Spleen (tissue), 11 donors: ENCODE measurements around the gene TBCD. TPM values are rescaled to one million over a fixed set of nuclear protein-coding genes. Genes with fewer than 3 reads are reported as not detected.
A peak's percentile ranks its signal among the peaks of the same experiment; 100 is the strongest.

ENCODE experiments used
- DNase-seq: peaks from one replicate; pipeline ENCODE4 v3.0.0-alpha.2; 2020
- H3K27ac ChIP-seq, 8 donors: fragments of 200-600 bp; sonication (generic) in 7 of 8; 1 replicate in 4 of 8; 2 replicates in 4 of 8; pipeline versions ENCODE4 v1.5.0 to v1.8.0; 2016 to 2021; ENCODE audit warnings: inconsistent platforms in 4 of 8, mild to moderate bottlenecking in 4 of 8, moderate library complexity in 1 of 8
- H3K27me3 ChIP-seq, 7 donors: fragments of 200-600 bp; sonication (generic) in 6 of 7; replicated peaks in 1 of 7; 1 replicate in 4 of 7; 2 replicates in 3 of 7; pipeline versions ENCODE4 v1.5.0 to v1.8.0; 2016 to 2021; ENCODE audit warnings: inconsistent platforms in 3 of 7, mild to moderate bottlenecking in 1 of 7
- H3K36me3 ChIP-seq, 6 donors: fragments of 200-600 bp; sonication (generic) in 5 of 6; 1 replicate in 4 of 6; 2 replicates in 2 of 6; pipeline versions ENCODE4 v1.5.0 to v1.8.0; 2016 to 2021; ENCODE audit warnings: inconsistent platforms in 2 of 6
- H3K4me1 ChIP-seq, 6 donors: fragments of 200-600 bp; sonication (generic) in 5 of 6; 1 replicate in 3 of 6; 2 replicates in 3 of 6; pipeline versions ENCODE4 v1.5.0 to v1.8.0; 2016 to 2021; ENCODE audit warnings: inconsistent platforms in 3 of 6
- H3K4me3 ChIP-seq, 8 donors: fragments of 200-600 bp; sonication (generic) in 7 of 8; 1 replicate in 4 of 8; 2 replicates in 4 of 8; pipeline versions ENCODE4 v1.5.0 to v1.8.0; 2016 to 2021; ENCODE audit warnings: inconsistent platforms in 4 of 8, mild to moderate bottlenecking in 4 of 8, moderate library complexity in 2 of 8
- H3K9me3 ChIP-seq, 8 donors: fragments of 200-600 bp; sonication (generic) in 7 of 8; 1 replicate in 4 of 8; 2 replicates in 4 of 8; pipeline versions ENCODE4 v1.5.0 to v1.8.0; 2016 to 2021; ENCODE audit warnings: inconsistent platforms in 4 of 8
- POLR2A ChIP-seq, 3 donors: fragments of 450-650 bp; IDR thresholded peaks; one replicate each; pipeline ENCODE4 v1.5.1; 2017; ENCODE audit warnings: antibody characterized with exemption in 3 of 3, mild to moderate bottlenecking in 1 of 3
- POLR2AphosphoS5 ChIP-seq, 3 donors: sonication (generic); formaldehyde crosslinking; IDR thresholded peaks; one replicate each; pipeline ENCODE4 v1.5.1; 2017; ENCODE audit warnings: antibody characterized with exemption in 3 of 3
- WGBS, 5 donors: extraction: QIAGEN DNeasy Blood & Tissue Kit in 3 of 5; methylation state at CpG; one replicate each; pipeline versions ENCODE4 v1.1.5 to v1.1.7; 2013 to 2018; 5-methylcytosine and 5-hydroxymethylcytosine counted together
- intact Hi-C: fragments of 100-400 bp; cut with DNase I; formaldehyde crosslinking; loops from one replicate; pipeline ENCODE4 v1.15.0; 2023; ENCODE audit warnings: low total_unique reads
- polyA plus RNA-seq, 3 donors: library from polyadenylated mRNA; stranded (reverse); fragments of 200-250 nt; gene quantifications; one replicate each; pipeline ENCODE4 v1.2.1, GENCODE V29; 2013
- total RNA-seq, 7 donors: library from RNA; depleted of rRNA in 3 of 7; stranded (reverse); fragments of >200 nt in 3 of 7; fragmentation: NEBNext Ultra II Directional in 4 of 7; extraction: Animal tissue kit (Norgen Biotek cat#: 25700) in 4 of 7; gene quantifications; one replicate each; pipeline versions ENCODE4 v1.1.0 to v1.2.1, GENCODE V29; 2016 to 2021
- TF ChIP-seq, protein P1 (sequence below), 11 experiments: fragments of 200-600 bp in 7 of 11; fragments of 450-650 bp in 4 of 11; sonication (generic) in 4 of 11; IDR thresholded peaks in 8 of 11; conservative IDR thresholded peaks in 3 of 11; 1 replicate in 7 of 11; 2 replicates in 4 of 11; pipeline versions ENCODE4 v1.4.0 to v1.8.0; 2016 to 2021; ENCODE audit warnings: antibody characterized with exemption in 11 of 11, inconsistent platforms in 4 of 11, mild to moderate bottlenecking in 1 of 11
- donor health status: healthy with polysubstance abuse.
- donor health status: DM: no; HTN: no; CAD: no; lungs with moderate emphysema.
- donor health status: DM: no; HTN: no; CAD: no.
- donor health status: Bipolar disorder and iron deficiency.
- donor health status: healthy.
- donor health status: DM: no; HTN: no; CAD: no.
- donor health status: DM: yes; HTN: yes; CAD: no.

Gene TBCD
- total and polyA plus RNA-seq, 10 donors: 55.6 to 207 (median 108) TPM

DNA sequence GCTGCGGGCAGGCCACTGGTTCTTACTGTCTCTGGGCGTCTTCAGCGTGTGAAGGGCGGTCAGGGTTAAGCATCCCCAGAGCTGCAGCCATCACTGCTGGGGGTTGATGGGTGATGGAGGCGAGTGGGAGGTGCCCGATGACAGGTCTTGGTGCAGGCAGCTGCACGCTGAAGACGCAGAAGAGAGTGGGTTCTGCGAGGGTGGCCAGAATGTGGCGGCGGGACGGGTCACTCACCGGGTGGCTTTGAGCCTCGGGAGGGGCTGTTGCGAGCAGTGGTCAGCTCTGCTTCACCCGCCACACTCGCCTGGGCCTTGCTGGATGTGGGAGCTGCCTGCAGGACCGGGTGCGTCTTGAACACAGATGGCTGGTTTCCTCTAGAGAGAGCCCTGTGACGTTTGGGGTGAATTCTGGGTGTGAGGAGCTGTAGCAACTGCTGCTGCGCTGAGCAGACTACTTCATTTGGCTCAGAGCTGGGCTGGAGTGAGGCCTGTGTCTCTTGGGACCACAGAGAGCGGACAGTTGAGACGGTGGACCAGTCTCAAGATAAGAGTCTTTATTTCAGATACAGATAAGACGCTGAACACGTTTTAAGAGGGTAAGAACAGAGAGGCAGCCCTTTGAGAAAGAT, 132.6 kb downstream of the TBCD start:
- Histone ChIP-seq H3K4me3 (peak overlapping the region in 1 of 8 donors; percentile 23), H3K27ac (peak overlapping the region; percentile 41 to 79 (median 64)), H3K9me3 (no peaks in the 10 kb centered on the region)

GRCh38 chr17:82884970-82885353, 133.1 kb downstream of the TBCD start:
- peak overlapping the region; percentile 41 to 79 (median 64) for H3K27ac ChIP-seq
- peak; percentile 90 for DNase-seq

More for the DNA sequence above, 132.6 kb downstream of the TBCD start:
- peaks cover 0 to 20% (median 0%) of the 10 kb centered on the region in 6 donors for H3K36me3 ChIP-seq
- intact Hi-C loops: no loop called here
- H3K4me1 ChIP-seq: peaks cover 27 to 93% (median 71%) of the 10 kb centered on the region in 6 donors
- no peaks in the 10 kb centered on the region for H3K27me3 ChIP-seq
- TF ChIP-seq POLR2A (IDR thresholded peaks at IDR 0.05) (no peak), POLR2AphosphoS5 (IDR thresholded peaks at IDR 0.05) (no peak)
- TF ChIP-seq, protein P1, sequence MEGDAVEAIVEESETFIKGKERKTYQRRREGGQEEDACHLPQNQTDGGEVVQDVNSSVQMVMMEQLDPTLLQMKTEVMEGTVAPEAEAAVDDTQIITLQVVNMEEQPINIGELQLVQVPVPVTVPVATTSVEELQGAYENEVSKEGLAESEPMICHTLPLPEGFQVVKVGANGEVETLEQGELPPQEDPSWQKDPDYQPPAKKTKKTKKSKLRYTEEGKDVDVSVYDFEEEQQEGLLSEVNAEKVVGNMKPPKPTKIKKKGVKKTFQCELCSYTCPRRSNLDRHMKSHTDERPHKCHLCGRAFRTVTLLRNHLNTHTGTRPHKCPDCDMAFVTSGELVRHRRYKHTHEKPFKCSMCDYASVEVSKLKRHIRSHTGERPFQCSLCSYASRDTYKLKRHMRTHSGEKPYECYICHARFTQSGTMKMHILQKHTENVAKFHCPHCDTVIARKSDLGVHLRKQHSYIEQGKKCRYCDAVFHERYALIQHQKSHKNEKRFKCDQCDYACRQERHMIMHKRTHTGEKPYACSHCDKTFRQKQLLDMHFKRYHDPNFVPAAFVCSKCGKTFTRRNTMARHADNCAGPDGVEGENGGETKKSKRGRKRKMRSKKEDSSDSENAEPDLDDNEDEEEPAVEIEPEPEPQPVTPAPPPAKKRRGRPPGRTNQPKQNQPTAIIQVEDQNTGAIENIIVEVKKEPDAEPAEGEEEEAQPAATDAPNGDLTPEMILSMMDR (IDR thresholded peaks at IDR 0.05 in 8 of 11, conservative IDR thresholded peaks at IDR 0.05 in 3 of 11): no peak
- 74 to 86% (median 84%) methylated on average over 22 to 25 of the region's 25 CpGs for whole genome bisulfite sequencing, 5 donors
- no peak for DNase-seq

DNA sequence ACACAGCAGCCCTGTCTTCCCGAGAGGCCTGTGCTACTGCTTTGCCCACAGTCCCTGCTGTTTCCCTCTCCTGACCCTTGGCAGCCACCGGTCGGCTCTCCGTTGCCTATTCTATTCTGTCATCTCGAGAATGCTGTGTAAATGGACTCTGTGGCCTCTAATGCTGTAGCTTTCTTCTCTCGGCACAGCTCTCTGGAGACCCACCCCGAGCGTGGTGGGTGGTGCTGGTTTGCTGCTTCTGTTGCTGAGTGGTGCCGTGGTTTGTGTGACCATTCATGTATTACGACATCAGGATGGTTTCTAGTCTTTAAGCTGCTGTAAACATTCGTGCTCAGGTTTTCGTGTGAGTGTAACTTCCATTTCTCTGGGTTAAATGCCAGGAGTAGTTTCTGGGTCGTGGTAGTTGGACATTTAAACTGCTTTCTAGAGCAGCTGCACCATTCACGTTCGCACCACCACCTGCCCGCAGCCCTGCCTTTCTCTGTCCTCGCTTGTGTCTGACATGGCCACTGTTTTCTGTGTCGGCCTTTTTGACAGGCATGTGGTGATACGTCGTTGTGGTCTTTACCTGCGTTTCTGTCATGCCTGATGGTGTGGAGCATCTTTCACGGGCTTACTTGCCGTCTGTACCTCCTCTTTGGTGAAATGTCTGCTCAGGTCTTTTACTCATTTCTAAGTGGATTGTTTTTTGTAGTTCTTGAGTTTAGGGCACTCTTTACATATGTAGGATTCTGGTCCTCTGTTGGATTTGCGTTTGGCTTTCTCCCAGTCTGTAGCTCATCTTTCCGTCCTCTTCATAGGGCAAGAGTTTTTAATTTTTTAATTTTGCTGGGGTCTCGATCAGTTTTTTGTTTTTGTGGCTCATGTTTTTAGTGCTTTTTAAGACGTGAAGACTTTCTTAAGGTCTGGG, 135.6 kb downstream of the TBCD start:
- Histone ChIP-seq H3K4me3 (no peak overlapping the region), H3K27me3 (no peaks in the 10 kb centered on the region), H3K9me3 (no peaks in the 10 kb centered on the region), H3K36me3 (peaks cover 0 to 48% (median 3%) of the 10 kb centered on the region in 6 donors), H3K27ac (peak overlapping the region in 2 of 8 donors; percentile 2 to 19), H3K4me1 (peaks cover 20 to 84% (median 67%) of the 10 kb centered on the region in 6 donors)
- intact Hi-C loops: no loop called here
- WGBS, 5 donors: 79 to 85% (median 79%) methylated on average over 27 of the region's 27 CpGs
- DNase-seq: no peak
- no peak for TF ChIP-seq POLR2AphosphoS5 (IDR thresholded peaks at IDR 0.05)

More at GRCh38 chr17:82884970-82885353, 133.1 kb downstream of the TBCD start:
- peaks cover 0 to 25% (median 0%) of the 10 kb centered on the region in 6 donors for H3K36me3 ChIP-seq
- peaks cover 27 to 94% (median 74%) of the 10 kb centered on the region in 6 donors for H3K4me1 ChIP-seq
- no peaks in the 10 kb centered on the region for H3K27me3 ChIP-seq
- no peaks in the 10 kb centered on the region for H3K9me3 ChIP-seq
- H3K4me3 ChIP-seq: peak overlapping the region in 1 of 8 donors; percentile 23
- WGBS, 5 donors: 31 to 53% (median 38%) methylated on average over 4 to 5 of the region's 5 CpGs
- peak; percentile 30 to 69 (median 63) for TF ChIP-seq POLR2AphosphoS5 (IDR thresholded peaks at IDR 0.05)
- TF ChIP-seq, protein P1 (IDR thresholded peaks at IDR 0.05 in 8 of 11, conservative IDR thresholded peaks at IDR 0.05 in 3 of 11): no peak
- intact Hi-C loops: no loop called here

GRCh38 chr17:82888583-82889495, 137.0 kb downstream of the TBCD start:
- no peaks in the 10 kb centered on the region for H3K9me3 ChIP-seq
- peak overlapping the region in 4 of 8 donors; percentile 27 to 60 (median 45) for H3K27ac ChIP-seq
- DNase-seq: peak; percentile 77
- no peak overlapping the region for H3K4me3 ChIP-seq
- 65 to 78% (median 76%) methylated on average over 13 to 30 of the region's 30 CpGs for WGBS, 5 donors
- TF ChIP-seq POLR2A (IDR thresholded peaks at IDR 0.05) (no peak), POLR2AphosphoS5 (IDR thresholded peaks at IDR 0.05) (peak in 2 of 3 donors; percentile 46 to 63)
- TF ChIP-seq, protein P1 (IDR thresholded peaks at IDR 0.05 in 8 of 11, conservative IDR thresholded peaks at IDR 0.05 in 3 of 11): no peak
- peaks cover 12 to 84% (median 67%) of the 10 kb centered on the region in 6 donors for H3K4me1 ChIP-seq
- peaks cover 0 to 52% (median 3%) of the 10 kb centered on the region in 6 donors for H3K36me3 ChIP-seq
- H3K27me3 ChIP-seq: no peaks in the 10 kb centered on the region
- intact Hi-C loops: no loop called here
